H1 (cell line): ENCODE results near the gene B4GAT1. TPM values are rescaled to one million over a fixed set of nuclear protein-coding genes. Genes with fewer than 3 reads are reported as not detected.

Source experiments
- CTCF ChIA-PET: fragments of 300-600 bp; sonication (Branson Sonifier 250); formaldehyde crosslinking; loops from one replicate; lab custom pipeline; 2021; ENCODE audit not compliant: partially characterized antibody; lab: Charles Lee
- POLR2A ChIA-PET: fragments of 300-600 bp; sonication (Branson Sonifier 250); formaldehyde crosslinking; loops from one replicate; lab custom pipeline; 2021; ENCODE audit warnings: inconsistent platforms; ENCODE audit not compliant: partially characterized antibody; lab: Charles Lee
- DNase-seq, 2 experiments: peaks; one replicate each; pipeline versions ENCODE4 v3.0.0 to v3.0.0-alpha.2; 2010 to 2022; ENCODE audit warnings: low spot score in 2 of 2, low read depth in 1 of 2, mixed read lengths in 1 of 2
- FAIRE-seq: peaks from 2 replicates; lab custom pipeline; 2011; peaks lifted over from hg19 to GRCh38; lab: Jason Lieb, UNC
- H2AFZ ChIP-seq: 2 replicates; pipeline ENCODE4 v1.8.1; 2012; ENCODE audit warnings: low read length, inconsistent platforms
- H2AK5ac ChIP-seq: 2 replicates; pipeline ENCODE4 v1.6.1; 2013; ENCODE audit warnings: low read depth, low read length
- H2BK120ac ChIP-seq: replicated peaks from 2 replicates; pipeline ENCODE3; 2013; ENCODE audit warnings: low read depth, low read length, inconsistent platforms
- H2BK12ac ChIP-seq: 2 replicates; pipeline ENCODE4 v1.6.1; 2013; ENCODE audit warnings: low read depth, low read length
- H2BK15ac ChIP-seq: 2 replicates; pipeline ENCODE4 v1.6.1; 2013; ENCODE audit warnings: low read length
- H2BK20ac ChIP-seq: 2 replicates; pipeline ENCODE4 v1.6.1; 2013; ENCODE audit warnings: low read length
- H2BK5ac ChIP-seq: 2 replicates; pipeline ENCODE4 v1.6.1; 2013; ENCODE audit warnings: low read depth, low read length
- H3K14ac ChIP-seq: 2 replicates; pipeline ENCODE4 v1.6.1; 2013; ENCODE audit warnings: inconsistent platforms; ENCODE audit not compliant: insufficient read length
- H3K18ac ChIP-seq: 2 replicates; pipeline ENCODE4 v1.6.1; 2013; ENCODE audit warnings: low read length; ENCODE audit errors: extremely low read depth
- H3K23ac ChIP-seq: 2 replicates; pipeline ENCODE4 v1.6.1; 2013; ENCODE audit warnings: inconsistent platforms; ENCODE audit not compliant: insufficient read length
- H3K23me2 ChIP-seq: 2 replicates; pipeline ENCODE4 v1.6.1; 2013; ENCODE audit warnings: low read depth, low read length
- H3K27ac ChIP-seq: 2 replicates; pipeline ENCODE4 v1.6.1; 2011; ENCODE audit warnings: low read depth, low read length, inconsistent platforms
- H3K27me3 ChIP-seq, 4 experiments: replicated peaks in 1 of 4; 1 replicate in 1 of 4; 2 replicates in 3 of 4; pipeline versions ENCODE4 v1.6.1 to v1.8.1; 2011 to 2013; ENCODE audit warnings: low read length in 3 of 4, mild to moderate bottlenecking in 3 of 4, inconsistent platforms in 2 of 4, mixed read lengths in 2 of 4, moderate library complexity in 1 of 4; ENCODE audit not compliant: control insufficient read depth in 3 of 4, insufficient read depth in 3 of 4; ENCODE audit errors: extremely low read depth in 1 of 4
- H3K36me3 ChIP-seq, 4 experiments: 2 replicates each; pipeline versions ENCODE4 v1.6.1 to v1.8.1; 2011 to 2013; ENCODE audit warnings: mild to moderate bottlenecking in 4 of 4, low read length in 3 of 4, moderate library complexity in 2 of 4, control low read depth in 1 of 4, inconsistent platforms in 1 of 4; ENCODE audit not compliant: insufficient read depth in 4 of 4, control insufficient read depth in 2 of 4
- H3K4ac ChIP-seq: replicated peaks from 2 replicates; pipeline ENCODE3; 2013; ENCODE audit warnings: low read length, low read depth, mixed read lengths, inconsistent platforms; ENCODE audit not compliant: insufficient read length
- H3K4me1 ChIP-seq, 4 experiments: replicated peaks in 1 of 4; 1 replicate in 1 of 4; 2 replicates in 3 of 4; pipeline versions ENCODE4 v1.6.1 to v1.8.1; 2011 to 2013; ENCODE audit warnings: low read length in 3 of 4, inconsistent platforms in 2 of 4, mixed read lengths in 1 of 4; ENCODE audit not compliant: insufficient read depth in 4 of 4, control insufficient read depth in 3 of 4
- H3K4me2 ChIP-seq, 2 experiments: 2 replicates each; pipeline versions ENCODE4 v1.6.1 to v1.8.1; 2011 to 2013; ENCODE audit warnings: low read depth in 2 of 2, low read length in 2 of 2, control low read depth in 1 of 2, inconsistent platforms in 1 of 2, mild to moderate bottlenecking in 1 of 2; ENCODE audit not compliant: insufficient read depth in 1 of 2
- H3K4me3 ChIP-seq, 4 experiments: fragments of 200-600, 300-600 bp in 1 of 4; sonication (generic), shearing (Covaris generic), sonication (Bioruptor Twin) in 1 of 4; 2 replicates each; pipeline versions ENCODE4 v1.5.1 to v1.8.1; 2011 to 2016; ENCODE audit warnings: low read length in 4 of 4, low read depth in 3 of 4, control low read depth in 2 of 4, inconsistent platforms in 2 of 4, mild to moderate bottlenecking in 2 of 4, mixed read lengths in 1 of 4, moderate library complexity in 1 of 4; ENCODE audit not compliant: insufficient read depth in 2 of 4; ENCODE audit errors: extremely low read depth in 1 of 4
- H3K56ac ChIP-seq: replicated peaks from 2 replicates; pipeline ENCODE3; 2013; ENCODE audit warnings: low read depth, mild to moderate bottlenecking, mixed read lengths, low read length, inconsistent platforms; ENCODE audit not compliant: insufficient read length
- H3K79me1 ChIP-seq: 2 replicates; pipeline ENCODE4 v1.6.1; 2013; ENCODE audit warnings: low read depth, low read length, control low read depth
- H3K79me2 ChIP-seq, 2 experiments: 2 replicates each; pipeline versions ENCODE4 v1.6.1 to v1.8.1; 2012 to 2013; ENCODE audit warnings: low read length in 2 of 2, mild to moderate bottlenecking in 2 of 2, inconsistent platforms in 1 of 2; ENCODE audit not compliant: insufficient read depth in 2 of 2, control insufficient read depth in 1 of 2
- H3K9ac ChIP-seq, 4 experiments: replicated peaks in 1 of 4; 1 replicate in 1 of 4; 2 replicates in 3 of 4; pipeline versions ENCODE4 v1.6.1 to v1.8.1; 2011 to 2013; ENCODE audit warnings: low read depth in 3 of 4, low read length in 3 of 4, control low read depth in 2 of 4, mild to moderate bottlenecking in 2 of 4, moderate library complexity in 2 of 4, inconsistent platforms in 1 of 4; ENCODE audit errors: extremely low read depth in 1 of 4
- H3K9me3 ChIP-seq, 2 experiments: 2 replicates each; pipeline versions ENCODE4 v1.6.1 to v1.8.1; 2012 to 2013; ENCODE audit warnings: mild to moderate bottlenecking in 2 of 2, moderate library complexity in 2 of 2, control low read depth in 1 of 2, inconsistent platforms in 1 of 2, low read depth in 1 of 2, low read length in 1 of 2, mixed read lengths in 1 of 2; ENCODE audit not compliant: insufficient read depth in 2 of 2
- H4K20me1 ChIP-seq, 2 experiments: replicated peaks in 1 of 2; 2 replicates each; pipeline versions ENCODE3 to v1.8.1; 2011 to 2013; ENCODE audit warnings: inconsistent platforms in 2 of 2, low read length in 2 of 2, mild to moderate bottlenecking in 1 of 2; ENCODE audit not compliant: insufficient read depth in 2 of 2, control insufficient read depth in 1 of 2
- H4K5ac ChIP-seq: 2 replicates; pipeline ENCODE4 v1.6.1; 2013; ENCODE audit warnings: low read length, low read depth, mixed read lengths, inconsistent platforms; ENCODE audit not compliant: insufficient read length
- H4K8ac ChIP-seq: 2 replicates; pipeline ENCODE4 v1.8.0; 2013; ENCODE audit warnings: mild to moderate bottlenecking, moderate library complexity, low read length, inconsistent platforms; ENCODE audit not compliant: insufficient read depth; ENCODE audit errors: extremely low read depth
- H4K91ac ChIP-seq: replicated peaks from 2 replicates; pipeline ENCODE3; 2013; ENCODE audit warnings: low read length, mixed read lengths, inconsistent platforms; ENCODE audit not compliant: insufficient read length
- CEBPB ChIP-seq: IDR thresholded peaks from 2 replicates; pipeline ENCODE4 v1.6.1; 2012; ENCODE audit warnings: low read depth, low read length
- KDM5A ChIP-seq: fragments of 200-600 bp; IDR thresholded peaks from 2 replicates; pipeline ENCODE4 v1.7.1; 2012; ENCODE audit warnings: mild to moderate bottlenecking, low read length, inconsistent platforms, mixed read lengths
- TAF1 ChIP-seq: IDR thresholded peaks from 2 replicates; pipeline ENCODE4 v1.6.1; 2011; ENCODE audit warnings: mild to moderate bottlenecking, low read depth, low read length
- WGBS, 2 experiments: shearing (Covaris generic) in 1 of 2; methylation state at CpG; one replicate each; pipeline versions ENCODE4 v1.1.6 to v1.1.7; 2013 to 2015; ENCODE audit warnings: low lambda C conversion rate in 2 of 2, mixed read lengths in 2 of 2, inconsistent platforms in 1 of 2, low coverage in 1 of 2, missing lambda C conversion rate in 1 of 2; ENCODE audit not compliant: insufficient replicate concordance in 2 of 2, insufficient coverage in 1 of 2, insufficient read length in 1 of 2; ENCODE audit errors: extremely low coverage in 1 of 2, missing lambda C conversion rate in 1 of 2; 5-methylcytosine and 5-hydroxymethylcytosine counted together
- polyA plus RNA-seq, 7 experiments: library from polyadenylated mRNA; depleted of rRNA in 3 of 7; stranded (reverse) in 5 of 7; unstranded in 2 of 7; fragments of >200 nt in 5 of 7; fragments of 200-250 nt in 2 of 7; gene quantifications; 1 replicate in 5 of 7; 2 replicates in 1 of 7; 4 replicates in 1 of 7; pipeline versions ENCODE4 v1.2.1 to v1.2.3, GENCODE V29; 2011 to 2013; ENCODE audit warnings: missing spikeins in 2 of 7, mixed read lengths in 2 of 7
- total RNA-seq: library from RNA; stranded (reverse); fragmentation: NEBNext Ultra II Directional; extraction: Animal tissue kit (Norgen Biotek cat#: 25700); gene quantifications from 2 replicates; pipeline ENCODE4 v1.2.1, GENCODE V29; 2021

B4GAT1 gene
- total and polyA plus RNA-seq, 2 of the 8 experiments (the other 6 are each of a cell fraction or from before 2014, with no cell fraction given): 22.2 to 27.8 TPM

DNA sequence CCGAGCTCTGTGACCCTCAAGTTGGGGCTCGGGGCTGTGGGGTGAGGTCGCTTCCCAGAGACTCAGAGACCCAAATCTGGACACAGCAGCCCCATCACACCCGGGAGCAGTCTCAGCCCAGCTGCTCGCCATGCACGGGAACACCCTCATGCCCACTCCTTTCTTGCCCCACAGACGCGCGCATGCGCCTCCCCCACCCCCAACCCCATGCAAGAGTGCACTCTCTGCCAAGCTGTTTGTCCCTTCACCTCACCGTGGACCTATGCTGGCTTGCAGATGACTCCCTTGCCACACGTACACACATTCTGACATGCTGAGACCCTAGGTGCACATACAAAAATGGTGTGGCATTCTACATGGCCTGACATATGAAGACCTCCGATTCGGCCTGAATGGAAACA is 30.1 kb downstream of the B4GAT1 start:
- no peak overlapping the region for H2BK15ac ChIP-seq
- peak overlapping the region; percentile 91 for H4K91ac ChIP-seq
- H3K23me2 ChIP-seq: peaks cover 7% of the 10 kb centered on the region
- H2BK5ac ChIP-seq: peak overlapping the region; percentile 85; the same call in 1 of the 2 replicates
- peak overlapping the region in 2 of 4 experiments; percentile 22 to 39; a peak in 3 of 7 replicates for H3K9ac ChIP-seq
- peak overlapping the region; percentile 92 for H2BK12ac ChIP-seq
- H4K20me1 ChIP-seq: no peaks in the 10 kb centered on the region
- H3K4me3 ChIP-seq: peak overlapping the region in 1 of 4 experiments; percentile 40; a peak in 1 of 8 replicates
- WGBS, 2 experiments: 27% methylated on average over 11 of the region's 14 CpGs; no CpG with 5 or more reads in 1 of the 2 experiments
- H3K9me3 ChIP-seq: no peaks in the 10 kb centered on the region
- peak overlapping the region; percentile 72 for H3K18ac ChIP-seq
- H3K14ac ChIP-seq: no peak overlapping the region
- peak overlapping the region; percentile 3 for H3K4ac ChIP-seq
- DNase-seq (no peak), FAIRE-seq (peak; percentile 24)
- H3K79me2 ChIP-seq: no peaks in the 10 kb centered on the region
- no peaks in the 10 kb centered on the region for H3K79me1 ChIP-seq
- no peak overlapping the region for H3K23ac ChIP-seq
- no peaks in the 10 kb centered on the region for H3K36me3 ChIP-seq
- H2BK20ac ChIP-seq: peak overlapping the region; percentile 77
- peak overlapping the region; percentile 5 for H4K5ac ChIP-seq
- no peak overlapping the region for H3K56ac ChIP-seq
- TF ChIP-seq CEBPB (no peak), TAF1 (0 out of 2 replicates have a peak, but pooled peaks have one; percentile 3), KDM5A (no peak)
- peaks cover 0 to 5% (median 0%) of the 10 kb centered on the region in 4 experiments; a peak in 3 of 7 replicates for H3K27me3 ChIP-seq
- POLR2A ChIA-PET: interaction anchor here (0.8 to 3.5 kb wide), 13 partner anchors 9 to 121 kb away, joined by 3 to 19 read pairs (median 7); partner anchors contain the start of genes BRMS1, MRPL11, RIN1 and YIF1A
- peak overlapping the region; percentile 32; the same call in 1 of the 2 replicates for H3K27ac ChIP-seq
- CTCF ChIA-PET: interaction anchor here (0.6 to 11.7 kb wide), 16 partner anchors 9 to 1295 kb away, joined by 3 to 242 read pairs (median 4); partner anchors contain the start of gene RIN1
- H2AFZ ChIP-seq: no peak overlapping the region
- H3K4me2 ChIP-seq: peak overlapping the region; percentile 43 to 69
- H2AK5ac ChIP-seq: peak overlapping the region; percentile 89; the same call in 1 of the 2 replicates
- H4K8ac ChIP-seq: peak overlapping the region; percentile 71
- peaks cover 9 to 28% (median 19%) of the 10 kb centered on the region in 4 experiments for H3K4me1 ChIP-seq
- H2BK120ac ChIP-seq: peak overlapping the region; percentile 78
